Gastrocnemius medialis (tissue), 4 donors: ENCODE results near the gene BEX1. TPM values are rescaled to one million over a fixed set of nuclear protein-coding genes. Genes with fewer than 3 reads are reported as not detected.
"Not testable (repeated sequence)": the region's sequence is repeated elsewhere in the genome, so short reads cannot be mapped to it uniquely, and the experiment has no call there.

Experiments used
- ATAC-seq, 2 donors: fragments of 150-250 bp; one replicate each; pipeline ENCODE4 v1.9.1; 2016
- DNase-seq, 2 donors: peaks; one replicate each; pipeline ENCODE4 v3.0.0-alpha.2; 2019
- H3K27ac ChIP-seq, 4 donors: fragments of 200-600 bp; sonication (generic); 1 replicate in 1 of 4; 2 replicates in 3 of 4; pipeline ENCODE4 v1.5.1; 2016 to 2018; ENCODE audit warnings: mild to moderate bottlenecking in 2 of 4, moderate library complexity in 1 of 4
- H3K27me3 ChIP-seq, 3 donors: fragments of 200-600 bp; sonication (generic) in 2 of 3; 1 replicate in 1 of 3; 2 replicates in 2 of 3; pipeline versions ENCODE4 v1.5.1 to v1.6.0; 2016 to 2019; ENCODE audit warnings: mild to moderate bottlenecking in 1 of 3, moderate library complexity in 1 of 3
- H3K36me3 ChIP-seq, 2 donors: fragments of 200-600 bp; sonication (generic) in 1 of 2; one replicate each; pipeline ENCODE4 v1.5.1; 2017 to 2018
- H3K4me1 ChIP-seq, 2 donors: fragments of 200-600 bp; sonication (generic) in 1 of 2; one replicate each; pipeline ENCODE4 v1.5.1; 2016 to 2017; ENCODE audit warnings: mild to moderate bottlenecking in 2 of 2
- H3K4me3 ChIP-seq, 4 donors: fragments of 200-600 bp; sonication (generic) in 3 of 4; 1 replicate in 1 of 4; 2 replicates in 3 of 4; pipeline ENCODE4 v1.5.1; 2016 to 2019; ENCODE audit warnings: mild to moderate bottlenecking in 2 of 4
- H3K9me3 ChIP-seq, 3 donors: fragments of 200-600 bp; sonication (generic) in 2 of 3; 1 replicate in 1 of 3; 2 replicates in 2 of 3; pipeline ENCODE4 v1.5.1; 2016 to 2019
- CTCF ChIP-seq, 5 experiments: fragments of 450-650 bp in 3 of 5; fragments of 200-600 bp in 2 of 5; sonication (generic) in 2 of 5; IDR thresholded peaks in 4 of 5; conservative IDR thresholded peaks in 1 of 5; 1 replicate in 4 of 5; 2 replicates in 1 of 5; pipeline ENCODE4 v1.5.1; 2016 to 2019; ENCODE audit warnings: antibody characterized with exemption in 5 of 5, mild to moderate bottlenecking in 3 of 5, moderate library complexity in 3 of 5
- POLR2A ChIP-seq, 2 donors: fragments of 450-650 bp; IDR thresholded peaks; one replicate each; pipeline ENCODE4 v1.6.1; 2017; ENCODE audit warnings: antibody characterized with exemption in 2 of 2, mild to moderate bottlenecking in 2 of 2, moderate library complexity in 2 of 2
- in situ Hi-C, 4 donors: fragments of 200-750 bp; cut with MboI; loops; one replicate each; pipeline versions ENCODE4 v1.15.0 to v1.8.0; 2017; ENCODE audit warnings: low sequenced_read_pairs in 4 of 4
- intact Hi-C: fragments of 100-400 bp; cut with DNase I; formaldehyde crosslinking; loops from one replicate; pipeline ENCODE4 v1.15.1; 2023; ENCODE audit warnings: low total_unique reads
- total RNA-seq, 4 donors: library from RNA; depleted of rRNA; stranded (reverse); fragments of >200 nt; gene quantifications; one replicate each; pipeline versions ENCODE4 v1.1.0 to v1.2.3, GENCODE V29; 2016

BEX1 gene
- total RNA-seq, result not detected

DNA sequence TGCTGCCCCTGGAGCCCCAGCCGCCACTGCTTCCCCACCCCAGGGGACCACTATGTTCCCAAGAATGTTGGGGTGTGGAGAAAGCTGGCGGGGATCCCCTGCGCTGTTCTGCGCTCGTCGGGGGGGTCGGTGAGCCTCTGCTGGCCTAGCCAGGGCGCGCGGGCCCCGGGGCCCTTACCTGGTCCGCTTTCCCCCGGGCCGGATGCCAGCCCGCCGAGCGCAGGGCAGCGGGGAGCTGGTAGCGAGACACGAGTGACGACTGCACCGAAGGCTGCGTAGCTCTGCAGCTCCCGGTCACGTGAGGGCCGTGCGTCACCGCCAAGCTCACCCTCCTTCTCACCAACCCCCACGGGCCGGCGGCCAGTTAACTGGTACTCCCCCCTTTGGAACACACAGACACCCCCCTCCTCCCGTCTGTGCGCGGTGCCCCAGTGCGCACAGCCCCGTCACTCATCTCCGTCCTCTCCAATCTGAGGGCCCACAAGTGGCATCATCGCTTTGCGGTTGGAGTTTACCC, at the start of gene BEX1:
Gene BEX1 (minus strand): TSS at position 254 of the 517 bp plus-strand sequence. CDS start 897 bp downstream, outside the sequence.
- Histone ChIP-seq H3K9me3 (no peaks in the 10 kb centered on the region), H3K36me3 (no peaks in the 10 kb centered on the region), H3K4me1 (no peaks in the 10 kb centered on the region), H3K4me3 (peak within 1 kb of the TSS in 1 of 4 donors; percentile 17), H3K27ac (no peak within 1 kb of the TSS), H3K27me3 (peaks cover 0 to 14% (median 4%) of the 10 kb centered on the region in 3 donors)
- intact Hi-C loops (no loop called here), in situ Hi-C loops (loop anchor here in 1 of 4 donors (25.0 kb wide), 1 partner anchor 98 kb away; no protein-coding TSS in a partner anchor)
- DNase-seq, result no peak
- no peak for TF ChIP-seq POLR2A (IDR thresholded peaks at IDR 0.05)
- TF ChIP-seq CTCF (IDR thresholded peaks at IDR 0.05 in 4 of 5, conservative IDR thresholded peaks at IDR 0.05 in 1 of 5), result no peak
- ATAC-seq, result no peak

- in situ Hi-C loops, ATAC-seq, intact Hi-C loops, DNase-seq, H3K9me3 ChIP-seq, H3K27me3 ChIP-seq, H3K36me3 ChIP-seq, H3K27ac ChIP-seq, H3K4me1 ChIP-seq, H3K4me3 ChIP-seq: not testable (repeated sequence)
Observed at GRCh38 chrX:103109497-103109896, 45.5 kb upstream of the BEX1 start.

GRCh38 chrX:103107836-103108235, 43.9 kb upstream of the BEX1 start:
- Histone ChIP-seq H3K4me1 (no peaks in the 10 kb centered on the region), H3K9me3 (peaks cover 0 to 7% (median 0%) of the 10 kb centered on the region in 3 donors), H3K4me3 (no peak overlapping the region), H3K36me3 (no peaks in the 10 kb centered on the region), H3K27ac (no peak overlapping the region), H3K27me3 (no peaks in the 10 kb centered on the region)
- ATAC-seq (no peak), DNase-seq (no peak)
- TF ChIP-seq CTCF (IDR thresholded peaks at IDR 0.05 in 4 of 5, conservative IDR thresholded peaks at IDR 0.05 in 1 of 5) (no peak), POLR2A (IDR thresholded peaks at IDR 0.05) (no peak)
- in situ Hi-C loops (no loop called here), intact Hi-C loops (no loop called here)

- in situ Hi-C loops, H3K27me3 ChIP-seq, DNase-seq, H3K4me3 ChIP-seq, intact Hi-C loops, H3K36me3 ChIP-seq, H3K4me1 ChIP-seq, H3K27ac ChIP-seq, H3K9me3 ChIP-seq, ATAC-seq: not testable (repeated sequence)
Observed at GRCh38 chrX:103107227-103107737, 43.3 kb upstream of the BEX1 start.

DNA sequence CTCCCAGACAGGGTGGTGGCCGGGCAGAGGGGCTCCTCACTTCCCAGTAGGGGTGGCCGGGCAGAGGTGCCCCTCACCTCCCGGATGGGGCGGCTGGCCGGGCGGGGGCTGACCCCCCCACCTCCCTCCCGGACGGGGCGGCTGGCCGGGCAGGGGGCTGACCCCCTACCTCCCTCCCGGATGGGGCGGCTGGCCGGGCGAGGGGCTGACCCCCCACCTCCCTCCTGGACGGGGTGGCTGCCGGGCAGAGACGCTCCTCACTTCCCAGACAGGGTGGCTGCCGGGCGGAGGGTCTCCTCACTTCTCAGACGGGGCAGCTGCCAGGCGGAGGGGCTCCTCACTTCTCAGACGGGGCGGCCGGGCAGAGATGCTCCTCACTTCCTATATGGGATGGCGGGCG, 40.4 kb upstream of the BEX1 start:
- DNase-seq, intact Hi-C loops: not testable (repeated sequence)

DNA sequence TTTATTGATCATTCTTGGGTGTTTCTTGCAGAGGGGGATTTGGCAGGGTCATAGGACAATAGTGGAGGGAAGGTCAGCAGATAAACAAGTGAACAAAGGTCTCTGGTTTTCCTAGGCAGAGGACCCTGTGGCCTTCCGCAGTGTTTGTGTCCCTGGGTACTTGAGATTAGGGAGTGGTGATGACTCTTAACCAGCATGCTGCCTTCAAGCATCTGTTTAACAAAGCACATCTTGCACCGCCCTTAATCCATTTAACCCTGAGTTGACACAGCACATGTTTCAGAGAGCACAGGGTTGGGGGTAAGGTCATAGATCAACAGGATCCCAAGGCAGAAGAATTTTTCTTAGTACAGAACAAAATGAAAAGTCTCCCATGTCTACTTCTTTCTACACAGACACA, 39.9 kb upstream of the BEX1 start:
- intact Hi-C loops, ATAC-seq: not testable (repeated sequence)

More for the DNA sequence above, 40.4 kb upstream of the BEX1 start:
- H3K9me3 ChIP-seq, in situ Hi-C loops, ATAC-seq, H3K27me3 ChIP-seq, H3K27ac ChIP-seq, H3K4me3 ChIP-seq, H3K36me3 ChIP-seq, H3K4me1 ChIP-seq: not testable (repeated sequence)

More for the DNA sequence above, 39.9 kb upstream of the BEX1 start:
- in situ Hi-C loops, H3K4me1 ChIP-seq, DNase-seq, H3K27me3 ChIP-seq, H3K4me3 ChIP-seq, H3K9me3 ChIP-seq, H3K36me3 ChIP-seq, H3K27ac ChIP-seq: not testable (repeated sequence)
